H9 (cell line): ENCODE measurements around the gene IQGAP2. TPM values are rescaled to one million over a fixed set of nuclear protein-coding genes. Genes with fewer than 3 reads are reported as not detected.

Experiments used
- DNase-seq: peaks from one replicate; pipeline ENCODE4 v3.0.0-alpha.2; 2017
- H2AFZ ChIP-seq: one replicate; pipeline ENCODE4 v1.6.1; 2013; ENCODE audit warnings: mild to moderate bottlenecking, low read length, control low read depth, moderate library complexity
- H2AK5ac ChIP-seq: 2 replicates; pipeline ENCODE4 v1.6.1; 2013; ENCODE audit warnings: low read length, control low read depth, mixed read lengths; ENCODE audit not compliant: insufficient read length
- H2BK120ac ChIP-seq: one replicate; pipeline ENCODE4 v1.6.1; 2013; ENCODE audit warnings: low read depth, mild to moderate bottlenecking, low read length, control low read depth, inconsistent platforms; ENCODE audit not compliant: poor library complexity, severe bottlenecking
- H2BK12ac ChIP-seq: 2 replicates; pipeline ENCODE4 v1.6.1; 2013; ENCODE audit warnings: low read length, control low read depth, mixed read lengths, low read depth; ENCODE audit not compliant: insufficient read length
- H2BK15ac ChIP-seq: 2 replicates; pipeline ENCODE4 v1.6.1; 2013; ENCODE audit warnings: low read depth, low read length, control low read depth
- H2BK20ac ChIP-seq: one replicate; pipeline ENCODE4 v1.6.1; 2013; ENCODE audit warnings: low read depth, mild to moderate bottlenecking, low read length, control low read depth, inconsistent platforms; ENCODE audit not compliant: poor library complexity, severe bottlenecking
- H2BK5ac ChIP-seq: 2 replicates; pipeline ENCODE4 v1.6.1; 2013; ENCODE audit warnings: low read length, control low read depth, mixed read lengths; ENCODE audit not compliant: insufficient read length
- H3K14ac ChIP-seq: 2 replicates; pipeline ENCODE4 v1.6.1; 2013; ENCODE audit warnings: low read length, control low read depth; ENCODE audit not compliant: insufficient read depth
- H3K18ac ChIP-seq: 2 replicates; pipeline ENCODE4 v1.6.1; 2013; ENCODE audit warnings: low read depth, mild to moderate bottlenecking, mixed read lengths, low read length, control low read depth; ENCODE audit not compliant: insufficient read length
- H3K23ac ChIP-seq: 2 replicates; pipeline ENCODE4 v1.6.1; 2013; ENCODE audit warnings: low read length, control low read depth, mixed read lengths, low read depth; ENCODE audit not compliant: insufficient read length
- H3K23me2 ChIP-seq: 2 replicates; pipeline ENCODE4 v1.6.1; 2013; ENCODE audit warnings: low read depth, mild to moderate bottlenecking, mixed read lengths, low read length, control low read depth; ENCODE audit not compliant: insufficient read length, poor library complexity, severe bottlenecking
- H3K27ac ChIP-seq: 2 replicates; pipeline ENCODE4 v1.5.1; 2013; ENCODE audit warnings: low read length, control low read depth, mixed read lengths, low read depth; ENCODE audit not compliant: insufficient read length
- H3K27me3 ChIP-seq: 2 replicates; pipeline ENCODE4 v1.6.1; 2013; ENCODE audit warnings: low read length, control low read depth, inconsistent platforms; ENCODE audit not compliant: insufficient read depth
- H3K4ac ChIP-seq: 2 replicates; pipeline ENCODE4 v1.6.1; 2013; ENCODE audit warnings: low read depth, mild to moderate bottlenecking, control low read depth, inconsistent platforms, low read length, moderate library complexity
- H3K4me1 ChIP-seq: 2 replicates; pipeline ENCODE4 v1.6.1; 2013; ENCODE audit warnings: low read length, control low read depth, inconsistent platforms; ENCODE audit not compliant: insufficient read depth
- H3K4me2 ChIP-seq: 2 replicates; pipeline ENCODE4 v1.6.1; 2013; ENCODE audit warnings: low read length, control low read depth, mixed read lengths; ENCODE audit not compliant: insufficient read length, insufficient read depth
- H3K56ac ChIP-seq: 2 replicates; pipeline ENCODE4 v1.6.1; 2013; ENCODE audit warnings: low read depth, mild to moderate bottlenecking, mixed read lengths, low read length, control low read depth; ENCODE audit not compliant: insufficient read length
- H3K79me1 ChIP-seq: 2 replicates; pipeline ENCODE4 v1.6.1; 2013; ENCODE audit warnings: low read depth, mild to moderate bottlenecking, moderate library complexity, low read length, control low read depth, inconsistent platforms; ENCODE audit not compliant: insufficient read depth, poor library complexity, severe bottlenecking
- H3K79me2 ChIP-seq: 2 replicates; pipeline ENCODE4 v1.6.1; 2013; ENCODE audit warnings: low read length, control low read depth, inconsistent platforms; ENCODE audit not compliant: insufficient read depth
- H3K9ac ChIP-seq: 2 replicates; pipeline ENCODE4 v1.6.1; 2013; ENCODE audit warnings: low read length, control low read depth, mixed read lengths; ENCODE audit not compliant: insufficient read length; ENCODE audit errors: extremely low read depth
- H3K9me3 ChIP-seq: one replicate; pipeline ENCODE4 v1.6.1; 2013; ENCODE audit warnings: low read depth, low read length, inconsistent platforms; ENCODE audit not compliant: control insufficient read depth
- H3T11ph ChIP-seq: one replicate; pipeline ENCODE4 v1.6.1; 2013; ENCODE audit warnings: mild to moderate bottlenecking, low read length, control low read depth, inconsistent platforms
- H4K20me1 ChIP-seq: one replicate; pipeline ENCODE4 v1.6.1; 2013; ENCODE audit not compliant: control insufficient read depth, insufficient read length, insufficient read depth
- H4K5ac ChIP-seq: 2 replicates; pipeline ENCODE4 v1.6.1; 2013; ENCODE audit warnings: low read depth, mild to moderate bottlenecking, mixed read lengths, low read length, control low read depth; ENCODE audit not compliant: insufficient read length
- H4K8ac ChIP-seq: replicated peaks from 2 replicates; pipeline ENCODE4 v1.6.1; 2013; ENCODE audit warnings: low read length, control low read depth, mixed read lengths, low read depth; ENCODE audit not compliant: insufficient read length
- H4K91ac ChIP-seq: 2 replicates; pipeline ENCODE4 v1.6.1; 2013; ENCODE audit warnings: low read depth, mild to moderate bottlenecking, moderate library complexity, mixed read lengths, low read length, control low read depth; ENCODE audit not compliant: insufficient read length
- H3K27ac Mint-ChIP-seq, 3 experiments: 2 replicates in 2 of 3; 3 replicates in 1 of 3; pipeline ENCODE4 v1.8.0; 2020 to 2021; ENCODE audit warnings: mixed read lengths in 3 of 3, mild to moderate bottlenecking in 1 of 3, moderate library complexity in 1 of 3
- H3K27me3 Mint-ChIP-seq: 2 replicates; pipeline ENCODE4 v1.8.0; 2021; ENCODE audit warnings: low read depth, mild to moderate bottlenecking, moderate library complexity, mixed read lengths
- H3K36me3 Mint-ChIP-seq, 3 experiments: 2 replicates in 2 of 3; 3 replicates in 1 of 3; pipeline ENCODE4 v1.8.0; 2020 to 2021; ENCODE audit warnings: low read depth in 3 of 3, mixed read lengths in 3 of 3; ENCODE audit not compliant: insufficient read depth in 1 of 3
- H3K4me1 Mint-ChIP-seq, 2 experiments: 2 replicates each; pipeline ENCODE4 v1.8.0; 2020; ENCODE audit warnings: mixed read lengths in 2 of 2
- H3K4me3 Mint-ChIP-seq, 2 experiments: 2 replicates in 1 of 2; 3 replicates in 1 of 2; pipeline ENCODE4 v1.8.0; 2020 to 2021; ENCODE audit warnings: mild to moderate bottlenecking in 2 of 2, mixed read lengths in 2 of 2, moderate library complexity in 1 of 2
- H3K9me3 Mint-ChIP-seq, 2 experiments: 2 replicates in 1 of 2; 3 replicates in 1 of 2; pipeline ENCODE4 v1.8.0; 2020; ENCODE audit warnings: mild to moderate bottlenecking in 2 of 2, mixed read lengths in 2 of 2, moderate library complexity in 1 of 2
- CTCF ChIP-seq: fragments of 200-600 bp; sonication (generic); conservative IDR thresholded peaks from 3 replicates; pipeline ENCODE4 v1.8.0; 2021; ENCODE audit warnings: antibody characterized with exemption, mild to moderate bottlenecking
- WGBS: extraction: QIAGEN DNeasy Blood & Tissue Kit; methylation state at CpG from one replicate; pipeline ENCODE4 v1.1.7; 2013; ENCODE audit warnings: missing lambda C conversion rate, low lambda C conversion rate, mixed read lengths; ENCODE audit not compliant: insufficient read length; ENCODE audit errors: extremely low coverage; 5-methylcytosine and 5-hydroxymethylcytosine counted together
- total RNA-seq: library from RNA; stranded (reverse); gene quantifications from 2 replicates; pipeline ENCODE4 v1.2.1, GENCODE V29; 2021

IQGAP2 gene
- total RNA-seq, 1 experiment from 2014 or later: 22.5 TPM

- no CpG with 5 or more reads among the region's 2 CpGs for WGBS
- H3K14ac ChIP-seq: no peak overlapping the region
These were observed 306.7 kb downstream of the IQGAP2 start for GRCh38 chr5:76709762-76710161.

More at GRCh38 chr5:76709762-76710161, 306.7 kb downstream of the IQGAP2 start:
- Histone ChIP-seq H3K9ac (no peak overlapping the region), H3K18ac (no peak overlapping the region), H4K20me1 (no peaks in the 10 kb centered on the region), H2BK20ac (no peak overlapping the region), H2AK5ac (no peak overlapping the region), H3K4me2 (no peak overlapping the region), H3T11ph (no peak overlapping the region), H3K79me2 (no peaks in the 10 kb centered on the region), H3K9me3 (no peaks in the 10 kb centered on the region), H2BK120ac (no peak overlapping the region), H3K4ac (no peak overlapping the region), H3K23ac (no peak overlapping the region), H3K79me1 (no peaks in the 10 kb centered on the region), H3K23me2 (no peaks in the 10 kb centered on the region), H2BK5ac (no peak overlapping the region), H3K56ac (no peak overlapping the region), H4K91ac (no peak overlapping the region), H2AFZ (no peak overlapping the region), H4K8ac (no peak overlapping the region), H2BK12ac (no peak overlapping the region), H3K27me3 (peaks cover under 1% of the 10 kb centered on the region; the same call in 1 of the 2 replicates), H4K5ac (no peak overlapping the region), H3K27ac (no peak overlapping the region), H2BK15ac (no peak overlapping the region), H3K4me1 (no peaks in the 10 kb centered on the region)
- Mint-ChIP-seq H3K9me3 (no peaks in the 10 kb centered on the region; a peak in 1 of 5 replicates), H3K27me3 (peaks cover 17% of the 10 kb centered on the region), H3K27ac (no peak overlapping the region), H3K4me1 (peaks cover 7 to 8% of the 10 kb centered on the region in 2 experiments; a peak in 3 of 4 replicates), H3K4me3 (no peak overlapping the region), H3K36me3 (no peaks in the 10 kb centered on the region; a peak in 1 of 7 replicates)
- DNase-seq: no peak
- TF ChIP-seq CTCF: no peak
